Measurements from ENCODE around the gene TOM1L2. TPM values are rescaled to one million over a fixed set of nuclear protein-coding genes. Genes with fewer than 3 reads are reported as not detected.

TOM1L2 gene
- total RNA-seq, 8 experiments from 2014 or later, result 21.0 to 61.1 (median 36.0) TPM

DNA sequence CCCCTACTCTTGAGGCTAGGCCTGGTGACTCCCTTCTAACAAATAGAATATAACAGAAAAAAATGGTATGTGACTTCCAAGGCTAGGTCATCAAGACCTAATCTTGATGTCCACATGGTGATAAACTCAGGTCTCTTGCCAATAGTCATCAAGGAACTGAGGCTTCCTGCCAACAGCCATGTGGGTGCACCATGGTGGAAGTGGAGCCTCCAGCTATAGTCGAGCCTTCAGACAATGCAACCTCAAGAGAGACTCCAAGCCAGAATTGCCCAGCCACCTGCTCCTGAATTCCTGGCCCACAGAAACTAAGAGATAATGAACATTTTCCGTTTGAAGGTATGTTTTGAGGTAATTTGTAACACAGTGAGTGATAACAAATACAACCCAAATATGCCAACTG is 79.5 kb downstream of the TOM1L2 start:
- ATAC-seq (replicated peaks in 6 of 8), result no peak
- Histone ChIP-seq H3K27ac (no peak overlapping the region), H3K4me1 (replicated peaks in 1 of 2) (peaks cover 24 to 30% of the 10 kb centered on the region in 2 donors), H3K4me3 (no peak overlapping the region)
- in situ Hi-C loops (cut with MboI; ENCODE audit: low pct_unique_long_range_greater_than_20kb in 2 of 9, low sequenced_read_pairs in 9 of 9, unreplicated experiment in 9 of 9), result loop anchor here in 2 of 9 experiments (10.0 to 25.0 kb wide), 2 partner anchors 142 to 145 kb away; partner anchors contain the start of genes ATPAF2 (in 2 of the 2) and GID4 (in 2 of the 2)
- WGBS, 10 experiments, result 33 to 94% (median 77%) methylated on average over 1 to 2 of the region's 2 CpGs; no CpG with 5 or more reads in 2 of the 10 experiments

DNA sequence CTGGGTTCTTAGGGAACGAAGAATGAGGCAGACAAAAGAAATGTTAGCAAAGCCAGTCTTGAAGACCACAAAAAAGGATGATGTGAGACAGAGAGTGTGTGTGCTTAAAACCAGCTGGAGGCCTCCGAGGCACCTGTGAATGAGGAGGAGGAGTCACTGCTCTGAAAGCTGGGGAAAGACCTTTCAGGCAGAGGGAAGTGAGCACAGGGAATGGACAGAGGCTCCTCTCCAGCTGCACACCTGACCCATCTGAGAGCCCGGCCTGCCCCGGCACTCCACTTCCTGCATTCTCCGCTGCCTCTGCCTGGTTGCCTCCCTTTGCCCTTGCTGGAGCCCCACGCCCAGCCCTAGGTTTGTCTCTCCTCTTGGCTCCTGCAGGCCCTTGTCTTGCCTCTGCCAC is 80.2 kb downstream of the TOM1L2 start:
- ATAC-seq (replicated peaks in 6 of 8), result no peak
- WGBS, 10 experiments, result 86 to 100% (median 93%) methylated on average over 1 to 5 of the region's 6 CpGs; no CpG with 5 or more reads in 5 of the 10 experiments
- peaks cover 29 to 32% of the 10 kb centered on the region in 2 donors for H3K4me1 ChIP-seq (replicated peaks in 1 of 2)
- in situ Hi-C loops (cut with MboI; ENCODE audit: low pct_unique_long_range_greater_than_20kb in 2 of 9, low sequenced_read_pairs in 9 of 9, unreplicated experiment in 9 of 9), result loop anchor here in 2 of 9 experiments (10.0 to 25.0 kb wide), 2 partner anchors 143 to 145 kb away; partner anchors contain the start of genes ATPAF2 (in 2 of the 2) and GID4 (in 2 of the 2)
- H3K27ac ChIP-seq, result no peak overlapping the region
- no peak overlapping the region for H3K4me3 ChIP-seq

- in situ Hi-C loops (cut with MboI; ENCODE audit: low pct_unique_long_range_greater_than_20kb in 2 of 9, low sequenced_read_pairs in 9 of 9, unreplicated experiment in 9 of 9), result loop anchor here in 2 of 9 experiments (10.0 to 25.0 kb wide), 2 partner anchors 144 to 146 kb away; partner anchors contain the start of genes ATPAF2 (in 2 of the 2) and GID4 (in 2 of the 2)
- peak in 6 of 8 experiments; percentile 29 to 90 (median 71) for ATAC-seq (replicated peaks in 6 of 8)
- H3K27ac ChIP-seq, result no peak overlapping the region
- peaks cover 32% of the 10 kb centered on the region in 2 donors for H3K4me1 ChIP-seq (replicated peaks in 1 of 2)
- WGBS, 10 experiments, result 83 to 100% (median 94%) methylated on average over 1 to 3 of the region's 5 CpGs; no CpG with 5 or more reads in 6 of the 10 experiments
- H3K4me3 ChIP-seq, result no peak overlapping the region
Measured at GRCh38 chr17:17890773-17891759, 81.1 kb downstream of the TOM1L2 start.

DNA sequence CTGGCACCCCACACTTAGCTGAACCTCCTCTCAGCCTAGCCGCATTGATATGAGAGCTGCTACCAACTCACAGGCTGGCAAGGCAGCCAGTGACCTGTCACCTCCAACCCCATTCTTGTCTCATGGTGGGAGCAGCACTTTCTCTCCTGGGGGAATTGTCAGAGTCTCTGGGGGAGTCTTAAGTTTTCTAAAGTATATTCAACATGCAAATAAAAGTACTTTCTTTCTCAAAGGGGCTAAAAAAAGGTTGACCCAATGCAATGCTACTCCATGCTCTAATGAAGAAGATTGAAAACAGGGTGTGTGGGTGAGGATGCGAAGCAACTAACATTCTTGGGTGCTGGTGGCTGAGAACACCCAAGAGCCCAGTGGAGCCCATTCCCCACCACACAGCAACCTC is 82.3 kb downstream of the TOM1L2 start:
- 80 to 100% (median 100%) methylated on average over 1 of the region's 2 CpGs; no CpG with 5 or more reads in 7 of the 10 experiments for WGBS, 10 experiments
- Histone ChIP-seq H3K27ac (no peak overlapping the region), H3K4me1 (replicated peaks in 1 of 2) (peaks cover 34 to 38% of the 10 kb centered on the region in 2 donors), H3K4me3 (no peak overlapping the region)
- ATAC-seq (replicated peaks in 6 of 8), result no peak
- in situ Hi-C loops (cut with MboI; ENCODE audit: low pct_unique_long_range_greater_than_20kb in 2 of 9, low sequenced_read_pairs in 9 of 9, unreplicated experiment in 9 of 9), result loop anchor here in 2 of 9 experiments (10.0 to 25.0 kb wide), 2 partner anchors 145 to 147 kb away; partner anchors contain the start of genes ATPAF2 (in 2 of the 2) and GID4 (in 2 of the 2)

DNA sequence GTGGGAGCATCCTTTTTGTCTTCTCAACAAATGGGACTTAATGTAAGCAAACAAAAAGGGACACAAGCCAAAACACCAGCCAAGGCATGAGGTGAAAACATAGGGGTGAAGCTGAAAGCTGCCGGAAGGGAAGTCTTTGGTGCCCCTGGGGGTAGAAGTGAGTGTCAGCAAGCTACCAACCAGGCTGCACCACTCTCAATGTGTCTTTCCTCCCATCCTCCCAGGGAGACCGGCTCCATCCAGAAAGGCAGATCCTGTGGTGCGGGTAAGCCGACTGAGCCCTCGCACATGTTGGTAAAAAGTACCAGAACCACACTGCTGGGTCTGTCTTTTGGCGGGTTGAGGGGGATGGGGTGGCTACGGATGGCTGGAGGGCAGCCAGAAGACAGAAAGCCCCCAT is 83.4 kb downstream of the TOM1L2 start:
- no peak overlapping the region for H3K27ac ChIP-seq
- 42 to 90% (median 59%) methylated on average over 2 to 6 of the region's 7 CpGs; no CpG with 5 or more reads in 4 of the 10 experiments for WGBS, 10 experiments
- H3K4me1 ChIP-seq (replicated peaks in 1 of 2), result peaks cover 34 to 41% of the 10 kb centered on the region in 2 donors
- H3K4me3 ChIP-seq, result no peak overlapping the region
- in situ Hi-C loops (cut with MboI; ENCODE audit: low pct_unique_long_range_greater_than_20kb in 2 of 9, low sequenced_read_pairs in 9 of 9, unreplicated experiment in 9 of 9), result loop anchor here in 1 of 9 experiments (25.0 kb wide), 1 partner anchor 148 kb away; the partner anchor contains the start of genes ATPAF2 and GID4
- peak in 3 of 8 experiments; percentile 8 to 31 (median 19) for ATAC-seq (replicated peaks in 6 of 8)

- ATAC-seq (replicated peaks in 6 of 8), result no peak
- peaks cover 32 to 40% of the 10 kb centered on the region in 2 donors for H3K4me1 ChIP-seq (replicated peaks in 1 of 2)
- H3K4me3 ChIP-seq, result no peak overlapping the region
- no peak overlapping the region for H3K27ac ChIP-seq
- WGBS, 10 experiments, result 17 to 100% (median 60%) methylated on average over 1 of the region's 1 CpG; no CpG with 5 or more reads in 5 of the 10 experiments
- in situ Hi-C loops (cut with MboI; ENCODE audit: low pct_unique_long_range_greater_than_20kb in 2 of 9, low sequenced_read_pairs in 9 of 9, unreplicated experiment in 9 of 9), result loop anchor here in 1 of 9 experiments (25.0 kb wide), 1 partner anchor 149 kb away; the partner anchor contains the start of genes ATPAF2 and GID4
Measured at GRCh38 chr17:17888371-17888770, 83.8 kb downstream of the TOM1L2 start.

- WGBS, 10 experiments, result 64 to 100% (median 95%) methylated on average over 1 to 3 of the region's 4 CpGs; no CpG with 5 or more reads in 7 of the 10 experiments
- Histone ChIP-seq H3K4me1 (replicated peaks in 1 of 2) (peaks cover 27 to 39% of the 10 kb centered on the region in 2 donors), H3K27ac (no peak overlapping the region), H3K4me3 (no peak overlapping the region)
- in situ Hi-C loops (cut with MboI; ENCODE audit: low pct_unique_long_range_greater_than_20kb in 2 of 9, low sequenced_read_pairs in 9 of 9, unreplicated experiment in 9 of 9), result loop anchor here in 1 of 9 experiments (25.0 kb wide), 1 partner anchor 149 kb away; the partner anchor contains the start of genes ATPAF2 and GID4
- ATAC-seq (replicated peaks in 6 of 8), result no peak
Measured at GRCh38 chr17:17887752-17888304, 84.4 kb downstream of the TOM1L2 start.

- no peak overlapping the region for H3K27ac ChIP-seq
- 0 to 100% (median 90%) methylated on average over 1 to 4 of the region's 4 CpGs; no CpG with 5 or more reads in 6 of the 10 experiments for WGBS, 10 experiments
- H3K4me1 ChIP-seq (replicated peaks in 1 of 2), result peaks cover 25 to 45% of the 10 kb centered on the region in 2 donors
- no peak overlapping the region for H3K4me3 ChIP-seq
- in situ Hi-C loops (cut with MboI; ENCODE audit: low pct_unique_long_range_greater_than_20kb in 2 of 9, low sequenced_read_pairs in 9 of 9, unreplicated experiment in 9 of 9), result loop anchor here in 1 of 9 experiments (25.0 kb wide), 1 partner anchor 151 kb away; the partner anchor contains the start of genes ATPAF2 and GID4
- ATAC-seq (replicated peaks in 6 of 8), result peak in 3 of 8 experiments; percentile 28 to 70 (median 52)
Measured at GRCh38 chr17:17886726-17887125, 85.5 kb downstream of the TOM1L2 start.

GRCh38 chr17:17886226-17886625 is 86.0 kb downstream of the TOM1L2 start:
- Histone ChIP-seq H3K4me1 (replicated peaks in 1 of 2) (peaks cover 25 to 45% of the 10 kb centered on the region in 2 donors), H3K4me3 (no peak overlapping the region), H3K27ac (no peak overlapping the region)
- in situ Hi-C loops (cut with MboI; ENCODE audit: low pct_unique_long_range_greater_than_20kb in 2 of 9, low sequenced_read_pairs in 9 of 9, unreplicated experiment in 9 of 9), result loop anchor here in 1 of 9 experiments (25.0 kb wide), 1 partner anchor 151 kb away; the partner anchor contains the start of genes ATPAF2 and GID4
- peak in 3 of 8 experiments; percentile 6 to 41 (median 28) for ATAC-seq (replicated peaks in 6 of 8)
- 25 to 100% (median 75%) methylated on average over 1 to 5 of the region's 6 CpGs; no CpG with 5 or more reads in 4 of the 10 experiments for WGBS, 10 experiments

- peak in 6 of 8 experiments; percentile 44 to 74 (median 58) for ATAC-seq (replicated peaks in 6 of 8)
- Histone ChIP-seq H3K4me3 (no peak overlapping the region), H3K27ac (peak overlapping the region; percentile 42 to 43), H3K4me1 (replicated peaks in 1 of 2) (peaks cover 25 to 45% of the 10 kb centered on the region in 2 donors)
- in situ Hi-C loops (cut with MboI; ENCODE audit: low pct_unique_long_range_greater_than_20kb in 2 of 9, low sequenced_read_pairs in 9 of 9, unreplicated experiment in 9 of 9), result loop anchor here in 1 of 9 experiments (25.0 kb wide), 1 partner anchor 153 kb away; the partner anchor contains the start of genes ATPAF2 and GID4
- WGBS, 10 experiments, result 20 to 100% (median 39%) methylated on average over 1 to 12 of the region's 16 CpGs; no CpG with 5 or more reads in 2 of the 10 experiments
Measured at GRCh38 chr17:17884391-17885357, 87.5 kb downstream of the TOM1L2 start.

GRCh38 chr17:17883801-17884200 is 88.4 kb downstream of the TOM1L2 start:
- Histone ChIP-seq H3K4me1 (replicated peaks in 1 of 2) (peaks cover 25 to 43% of the 10 kb centered on the region in 2 donors), H3K4me3 (no peak overlapping the region), H3K27ac (peak overlapping the region; percentile 42 to 43)
- 60 to 100% (median 83%) methylated on average over 1 to 2 of the region's 3 CpGs; no CpG with 5 or more reads in 3 of the 10 experiments for WGBS, 10 experiments
- ATAC-seq (replicated peaks in 6 of 8), result no peak
- in situ Hi-C loops (cut with MboI; ENCODE audit: low pct_unique_long_range_greater_than_20kb in 2 of 9, low sequenced_read_pairs in 9 of 9, unreplicated experiment in 9 of 9), result loop anchor here in 1 of 9 experiments (25.0 kb wide), 1 partner anchor 154 kb away; the partner anchor contains the start of genes ATPAF2 and GID4

All from motor neuron (in vitro differentiated cells).